DMS 273 (cell line): Measurements from ENCODE around the gene PNMT.

Experiments used
- DNase-seq: peaks from one replicate; lab custom pipeline; 2025; ENCODE audit not compliant: unreplicated experiment; lab: John Stamatoyannopoulos, UW

The PNMT gene

GRCh38 chr17:39667262-39667944, 850 bp upstream of the PNMT start:
- DNase-seq, result peak; percentile 38

GRCh38 chr17:39669897-39670735, 1.9 kb downstream of the PNMT start:
- DNase-seq, result no peak

DNA sequence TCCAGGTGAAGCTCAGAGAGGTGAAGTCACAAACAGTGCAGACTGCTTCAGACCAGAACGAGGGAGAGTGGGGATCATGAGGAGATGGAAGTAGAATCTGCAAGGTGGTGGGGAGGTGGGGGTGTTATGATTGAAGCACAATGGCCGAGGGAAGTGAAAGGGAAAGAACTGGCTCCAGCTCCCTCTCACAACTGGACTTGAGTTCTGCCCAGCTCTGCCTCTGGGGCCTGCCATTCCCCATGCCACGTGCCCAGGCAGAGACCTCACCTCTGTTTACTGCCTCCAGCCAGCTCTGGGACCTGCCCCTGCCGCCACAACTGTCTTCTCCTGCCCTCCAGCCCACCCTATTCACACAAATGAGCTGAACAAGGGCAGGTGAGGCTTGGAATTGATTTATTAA, 2.5 kb downstream of the PNMT start:
- DNase-seq, result no peak

DNA sequence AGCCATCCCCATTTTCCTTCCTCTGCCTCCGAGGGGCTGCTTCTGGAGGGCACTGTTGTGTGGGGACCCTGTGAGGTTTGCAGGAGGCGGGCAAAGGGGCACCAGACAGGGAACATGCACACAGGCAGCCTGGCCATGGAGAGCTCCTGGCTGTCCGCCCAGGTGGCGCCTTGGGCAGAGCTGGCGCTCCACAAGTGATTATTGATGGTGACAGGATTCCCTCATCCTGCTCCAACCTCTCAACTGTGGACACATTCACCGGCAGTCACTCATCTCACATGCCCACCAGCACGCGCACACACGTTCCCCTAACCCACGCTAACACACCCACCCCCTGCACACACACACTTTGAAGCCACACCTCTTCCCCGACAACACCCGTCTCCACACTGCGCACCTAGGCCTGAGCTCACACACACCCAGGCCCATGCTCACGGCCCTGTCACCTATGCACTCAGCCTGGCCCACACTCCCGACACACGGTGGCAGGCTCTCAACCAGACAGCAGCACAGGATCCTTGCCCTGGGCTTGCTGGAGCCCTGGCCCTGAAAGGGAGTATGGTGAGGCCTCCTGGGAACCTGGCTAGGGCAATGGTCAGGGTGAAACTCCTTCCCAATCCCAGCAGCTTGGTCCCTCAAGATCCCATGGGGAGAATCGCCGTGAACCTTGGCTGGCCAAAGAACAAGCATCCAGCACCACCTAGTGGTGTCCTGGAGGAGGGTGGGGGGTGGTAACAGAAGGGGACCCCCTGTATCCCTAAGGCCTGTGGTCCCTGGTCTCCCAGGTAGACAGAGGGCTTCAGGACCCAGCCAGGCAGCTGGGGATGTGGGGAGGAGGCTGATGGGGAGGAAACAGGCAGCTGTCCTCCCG, 3.6 kb downstream of the PNMT start:
- DNase-seq, result peak; percentile 71

- DNase-seq, result no peak
Observed at GRCh38 chr17:39672522-39673334, 4.5 kb downstream of the PNMT start.

DNA sequence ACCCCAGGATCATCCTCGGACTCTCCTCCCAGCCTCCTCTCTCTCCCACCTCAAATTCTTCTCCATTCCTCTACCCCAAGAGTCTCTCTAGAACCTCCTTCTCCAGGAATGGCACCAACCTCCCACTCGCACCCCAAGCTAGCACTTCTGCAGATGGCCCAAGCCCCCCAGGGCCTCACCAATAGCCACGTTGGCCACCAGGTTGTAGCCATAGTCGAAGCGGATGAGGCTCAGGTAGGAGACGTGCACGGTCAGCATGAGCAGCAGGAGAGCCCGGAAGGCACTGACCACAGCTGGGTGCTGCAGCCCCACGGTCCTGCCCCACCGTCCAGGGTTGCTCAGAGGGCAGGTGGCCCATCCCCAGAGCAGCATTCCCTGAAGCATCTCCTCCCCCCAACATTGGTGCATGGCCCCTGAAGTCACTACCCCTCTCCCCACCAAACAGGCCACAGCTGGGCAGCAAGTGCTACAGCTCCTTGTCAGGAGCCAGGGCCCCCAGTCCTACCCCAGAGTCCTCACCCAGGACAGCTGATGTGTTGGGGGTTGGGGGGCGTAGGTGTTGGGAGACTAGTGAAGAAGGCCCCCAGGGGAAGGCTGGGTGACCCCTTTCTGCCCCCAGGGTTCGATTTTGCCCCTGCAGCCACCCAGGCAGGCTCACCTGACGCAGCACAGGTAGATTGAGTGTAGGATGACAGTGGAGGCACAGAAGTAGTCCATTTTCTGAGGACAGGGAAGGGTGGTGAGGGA, 5.3 kb downstream of the PNMT start:
- DNase-seq, result no peak

GRCh38 chr17:39674179-39674578, 5.9 kb downstream of the PNMT start:
- DNase-seq, result no peak

- DNase-seq, result peak; percentile 41
Observed at GRCh38 chr17:39674702-39675389, 6.6 kb downstream of the PNMT start.

DNA sequence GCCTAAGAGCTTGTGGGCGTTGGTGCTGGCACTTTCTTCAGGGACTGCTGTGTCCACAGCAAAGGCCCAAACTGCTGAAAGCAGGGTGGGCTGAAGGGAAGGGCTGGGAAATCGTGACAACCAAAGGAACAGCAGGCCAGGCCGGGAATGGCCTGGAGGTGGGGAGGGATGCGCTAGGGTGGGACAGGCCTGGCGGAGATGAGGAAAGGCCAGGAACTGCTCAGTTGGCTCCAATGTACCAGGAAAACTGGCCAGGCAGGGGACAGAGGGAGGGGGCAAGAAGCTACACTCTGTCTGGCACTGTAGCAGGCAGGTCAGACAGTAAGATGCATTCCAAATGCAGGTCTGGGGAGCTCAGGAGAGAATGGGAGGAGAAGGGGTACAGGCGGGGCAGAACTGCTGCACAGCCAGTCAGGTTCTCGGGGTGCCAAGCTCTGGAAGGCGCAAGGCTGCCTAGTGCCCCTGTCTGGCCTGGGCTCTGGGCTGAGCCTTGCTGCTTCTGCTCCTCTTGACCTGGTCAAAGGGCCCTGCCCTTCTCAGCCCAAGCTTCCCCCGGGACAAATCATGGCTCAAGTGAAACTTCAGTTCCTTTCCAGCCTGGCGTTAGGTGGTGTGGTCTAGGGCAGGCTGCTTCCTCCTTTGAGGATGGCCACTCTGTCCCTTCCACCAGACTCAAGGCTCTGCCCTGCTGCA, 7.3 kb downstream of the PNMT start:
- DNase-seq, result no peak

DNA sequence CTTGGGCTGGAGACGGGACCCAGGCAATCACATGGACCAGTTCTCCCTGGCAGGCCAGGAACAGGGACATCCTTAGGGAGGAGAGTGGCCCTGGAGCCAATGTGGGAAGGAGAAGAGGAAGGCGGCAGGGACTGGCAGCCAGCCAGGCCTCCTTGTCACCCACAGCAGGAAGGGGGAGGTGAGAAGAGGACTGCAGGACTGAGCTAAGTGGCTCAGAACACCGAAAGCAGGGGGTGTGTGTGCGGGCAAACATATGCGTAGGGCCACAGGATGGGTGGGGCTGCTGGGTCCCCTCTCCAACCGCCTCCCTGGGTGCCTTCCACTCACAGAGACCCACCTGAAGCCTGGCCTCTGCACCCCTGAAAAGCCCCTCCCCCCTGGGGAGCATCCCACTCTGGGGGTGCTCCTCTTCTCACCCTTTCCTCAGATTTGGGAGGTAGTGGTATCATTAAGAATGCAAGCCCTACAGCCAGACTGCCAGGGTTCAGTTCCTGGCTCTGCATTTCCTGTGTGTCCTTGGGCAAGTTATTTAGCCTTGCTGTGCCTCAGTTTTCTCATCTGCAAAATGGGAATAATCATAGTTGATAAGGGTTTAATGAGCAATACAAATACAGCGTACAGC, 8.1 kb downstream of the PNMT start:
- peak; percentile 48 for DNase-seq

GRCh38 chr17:39677072-39677471, 8.8 kb downstream of the PNMT start:
- no peak for DNase-seq

DNA sequence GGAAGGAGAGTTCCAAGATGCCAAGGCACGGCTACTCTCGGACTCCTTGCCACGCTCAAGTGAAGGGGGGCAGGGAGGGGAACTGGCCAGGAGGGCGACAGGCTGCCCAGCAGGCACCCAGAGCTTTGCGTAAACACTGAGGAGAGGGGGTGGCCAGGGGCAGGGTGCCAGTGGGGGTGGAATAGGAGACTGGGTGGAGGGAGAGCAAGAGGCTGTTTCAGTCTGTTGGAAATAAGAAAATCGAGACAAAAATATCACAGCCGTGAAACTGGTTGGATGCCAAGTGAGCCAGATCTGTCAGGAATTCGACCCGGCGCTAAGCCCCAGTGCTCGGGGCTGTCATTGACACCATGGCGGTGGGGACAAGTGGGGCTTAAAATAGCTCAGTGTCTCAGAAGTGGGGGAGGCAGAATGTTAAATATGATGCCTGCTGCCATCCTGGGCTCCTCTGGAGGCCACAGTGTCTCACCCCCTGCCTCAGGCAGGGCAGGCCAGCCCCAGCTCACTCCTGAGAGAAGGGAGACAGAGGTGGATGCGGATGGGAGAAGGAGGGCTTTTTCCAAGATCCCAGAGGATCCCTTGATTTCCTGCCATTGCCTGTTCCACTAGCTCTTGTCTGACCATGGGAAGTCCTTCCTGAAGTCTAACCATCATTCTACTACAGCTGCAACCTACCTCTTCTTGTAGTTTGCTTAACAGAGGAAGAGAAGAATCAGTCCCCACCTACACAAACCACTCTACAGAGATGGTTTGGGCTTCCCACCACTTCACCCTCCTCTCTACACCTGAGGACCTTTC, 9.5 kb downstream of the PNMT start:
- peak; percentile 42 for DNase-seq

GRCh38 chr17:39678340-39679116, 10.3 kb downstream of the PNMT start:
- no peak for DNase-seq

DNA sequence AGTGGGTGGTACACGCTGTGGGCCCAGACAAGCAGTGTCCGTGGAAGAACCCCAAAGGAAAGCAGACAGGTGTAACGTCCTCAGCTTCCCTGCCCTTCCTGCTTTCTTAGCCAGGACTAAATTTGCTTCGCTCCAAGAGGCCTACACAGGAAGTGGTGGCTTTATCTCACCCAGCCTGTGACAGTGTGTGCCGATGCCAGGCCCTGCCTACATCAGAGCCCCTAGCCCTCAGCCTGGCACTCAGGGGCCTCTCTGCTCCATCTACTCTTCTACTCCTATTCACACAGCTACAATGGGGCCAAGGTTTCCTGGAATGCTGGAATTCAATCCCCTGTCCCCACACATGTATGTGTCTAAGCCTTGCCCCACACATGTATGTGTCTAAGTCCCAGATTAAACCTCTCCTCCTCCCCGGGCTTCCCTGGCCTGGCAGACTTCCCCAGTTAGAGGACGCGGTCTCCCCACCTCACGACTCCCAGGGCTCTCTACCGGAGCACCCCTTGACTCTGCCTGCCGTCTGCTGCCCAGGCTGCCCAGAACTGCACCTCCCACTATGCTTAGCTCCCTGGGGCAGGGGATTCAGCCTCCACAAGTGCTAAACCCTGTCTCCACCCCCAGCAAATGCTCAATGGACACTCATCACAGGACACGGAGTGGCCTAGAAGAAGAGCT, 11.4 kb downstream of the PNMT start:
- no peak for DNase-seq

DNA sequence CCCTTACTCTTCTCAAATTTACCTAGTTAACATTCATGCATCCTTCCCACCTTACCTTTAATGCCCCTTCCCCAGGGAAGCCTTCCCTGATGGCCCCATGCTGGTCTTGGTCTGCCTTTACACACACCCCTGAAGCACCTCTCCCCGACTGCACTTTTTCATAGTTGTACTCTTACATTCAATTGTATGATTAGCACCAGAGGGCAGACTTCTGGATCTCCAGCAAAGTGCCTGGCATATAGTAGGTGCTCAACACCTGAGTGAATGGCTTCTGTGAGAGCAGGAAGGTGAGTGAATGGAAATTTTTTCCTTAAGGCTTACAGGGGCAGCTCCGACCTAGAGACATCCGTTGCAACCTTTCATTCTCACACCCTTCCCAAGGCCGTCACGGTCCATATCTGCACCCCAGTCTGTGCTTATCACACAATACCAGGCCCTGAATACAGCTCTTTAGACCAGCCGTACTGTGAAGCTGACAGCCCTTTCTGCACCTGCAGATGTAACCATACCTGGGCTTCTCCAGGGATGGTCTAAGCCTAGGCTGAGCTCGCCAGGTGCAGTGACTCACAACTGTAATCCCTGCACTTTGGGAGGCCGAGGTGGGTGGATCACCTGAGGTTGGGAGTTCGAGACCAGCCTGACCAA, 15.2 kb downstream of the PNMT start:
- DNase-seq, result no peak
